Common myeloid progenitor, CD34-positive (primary cell): ENCODE data around the gene MT3.

Source experiments
- CTCF ChIA-PET: fragments of 350-600 bp; sonication (Branson Sonifier 250); formaldehyde crosslinking; loops from one replicate; lab custom pipeline; 2021; ENCODE audit warnings: antibody characterized with exemption; lab: Charles Lee
- POLR2A ChIA-PET: fragments of 350-600 bp; sonication (Branson Sonifier 250); formaldehyde crosslinking; loops from one replicate; lab custom pipeline; 2021; ENCODE audit warnings: antibody characterized with exemption; lab: Charles Lee
- DNase-seq, 3 donors: peaks; one replicate each; pipeline versions ENCODE4 v3.0.0 to v3.0.0-alpha.2; 2013
- H3K27ac ChIP-seq, 2 experiments: 1 replicate in 1 of 2; 2 replicates in 1 of 2; pipeline ENCODE4 v1.7.0; 2013; ENCODE audit warnings: inconsistent platforms in 2 of 2, low read length in 2 of 2, mild to moderate bottlenecking in 2 of 2, low read depth in 1 of 2, moderate library complexity in 1 of 2; ENCODE audit not compliant: severe bottlenecking in 2 of 2, insufficient read depth in 1 of 2, poor library complexity in 1 of 2
- H3K27me3 ChIP-seq, 5 experiments: replicated peaks in 2 of 5; 1 replicate in 3 of 5; 2 replicates in 2 of 5; pipeline versions ENCODE4 v1.6.1 to v1.7.0; 2013; ENCODE audit warnings: low read length in 4 of 5, mild to moderate bottlenecking in 2 of 5, moderate library complexity in 2 of 5, inconsistent platforms in 1 of 5; ENCODE audit not compliant: insufficient read depth in 5 of 5, control insufficient read depth in 4 of 5
- H3K36me3 ChIP-seq, 4 experiments: 1 replicate in 2 of 4; 2 replicates in 2 of 4; pipeline versions ENCODE4 v1.6.1 to v1.7.0; 2013; ENCODE audit warnings: low read length in 3 of 4, control low read depth in 1 of 4, mild to moderate bottlenecking in 1 of 4; ENCODE audit not compliant: control insufficient read depth in 4 of 4, insufficient read depth in 4 of 4
- H3K4me1 ChIP-seq, 4 experiments: 1 replicate in 3 of 4; 2 replicates in 1 of 4; pipeline versions ENCODE4 v1.6.1 to v1.7.1; 2013; ENCODE audit warnings: low read length in 3 of 4, mild to moderate bottlenecking in 3 of 4, control low read depth in 1 of 4, inconsistent platforms in 1 of 4, moderate library complexity in 1 of 4; ENCODE audit not compliant: control insufficient read depth in 4 of 4, insufficient read depth in 4 of 4; ENCODE audit errors: control extremely low read depth in 1 of 4
- H3K4me3 ChIP-seq, 7 experiments: 1 replicate in 4 of 7; 2 replicates in 3 of 7; pipeline versions ENCODE4 v1.5.1 to v1.7.0; 2013; ENCODE audit warnings: mild to moderate bottlenecking in 7 of 7, low read length in 6 of 7, moderate library complexity in 6 of 7, inconsistent platforms in 2 of 7, low read depth in 2 of 7, control low read depth in 1 of 7; ENCODE audit not compliant: insufficient read depth in 4 of 7, control insufficient read depth in 1 of 7; ENCODE audit errors: extremely low read depth in 1 of 7
- H3K9me3 ChIP-seq, 5 experiments: 1 replicate in 4 of 5; 2 replicates in 1 of 5; pipeline versions ENCODE4 v1.6.1 to v1.7.1; 2013; ENCODE audit warnings: low read length in 4 of 5, mild to moderate bottlenecking in 2 of 5, inconsistent platforms in 1 of 5, low read depth in 1 of 5, moderate library complexity in 1 of 5; ENCODE audit not compliant: control insufficient read depth in 4 of 5, insufficient read depth in 2 of 5; ENCODE audit errors: control extremely low read depth in 1 of 5
- WGBS: methylation state at CpG from one replicate; pipeline ENCODE4 v1.1.5; 2013; ENCODE audit not compliant: insufficient coverage; 5-methylcytosine and 5-hydroxymethylcytosine counted together

The MT3 gene

DNA sequence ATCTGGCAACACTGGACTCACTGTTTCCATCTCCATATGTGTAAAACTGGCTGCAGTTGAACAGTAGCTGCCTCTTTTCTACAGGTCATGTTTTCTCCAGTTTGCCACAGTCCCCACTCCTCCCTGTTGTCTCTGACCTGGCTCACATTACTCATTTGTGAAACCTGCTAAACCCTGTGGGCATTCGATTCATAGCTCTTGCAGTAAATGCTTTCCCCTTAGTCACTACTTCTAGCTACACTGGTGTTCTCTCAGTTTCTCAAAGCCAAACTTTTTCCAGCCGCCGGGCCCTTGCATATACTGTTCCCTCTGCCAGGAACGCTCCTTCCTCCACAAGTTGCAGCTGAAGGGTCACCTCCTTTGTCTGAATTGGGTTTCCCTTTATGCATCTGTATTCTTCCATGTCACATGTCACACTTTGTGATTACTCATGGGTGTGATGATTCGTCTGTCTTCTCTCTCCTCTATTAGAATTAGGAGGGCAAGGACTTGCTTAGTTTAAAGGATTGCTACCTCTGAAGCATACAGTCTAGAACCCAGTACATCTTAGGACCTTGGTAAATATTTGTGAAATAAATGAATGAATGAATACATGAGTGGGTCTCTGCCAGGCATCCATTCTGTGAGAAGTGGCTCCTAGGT, 39.5 kb upstream of the MT3 start:
- WGBS, result 100% methylated on average over 3 of the region's 5 CpGs
- ChIA-PET CTCF (no interaction called here), POLR2A (no interaction called here)

DNA sequence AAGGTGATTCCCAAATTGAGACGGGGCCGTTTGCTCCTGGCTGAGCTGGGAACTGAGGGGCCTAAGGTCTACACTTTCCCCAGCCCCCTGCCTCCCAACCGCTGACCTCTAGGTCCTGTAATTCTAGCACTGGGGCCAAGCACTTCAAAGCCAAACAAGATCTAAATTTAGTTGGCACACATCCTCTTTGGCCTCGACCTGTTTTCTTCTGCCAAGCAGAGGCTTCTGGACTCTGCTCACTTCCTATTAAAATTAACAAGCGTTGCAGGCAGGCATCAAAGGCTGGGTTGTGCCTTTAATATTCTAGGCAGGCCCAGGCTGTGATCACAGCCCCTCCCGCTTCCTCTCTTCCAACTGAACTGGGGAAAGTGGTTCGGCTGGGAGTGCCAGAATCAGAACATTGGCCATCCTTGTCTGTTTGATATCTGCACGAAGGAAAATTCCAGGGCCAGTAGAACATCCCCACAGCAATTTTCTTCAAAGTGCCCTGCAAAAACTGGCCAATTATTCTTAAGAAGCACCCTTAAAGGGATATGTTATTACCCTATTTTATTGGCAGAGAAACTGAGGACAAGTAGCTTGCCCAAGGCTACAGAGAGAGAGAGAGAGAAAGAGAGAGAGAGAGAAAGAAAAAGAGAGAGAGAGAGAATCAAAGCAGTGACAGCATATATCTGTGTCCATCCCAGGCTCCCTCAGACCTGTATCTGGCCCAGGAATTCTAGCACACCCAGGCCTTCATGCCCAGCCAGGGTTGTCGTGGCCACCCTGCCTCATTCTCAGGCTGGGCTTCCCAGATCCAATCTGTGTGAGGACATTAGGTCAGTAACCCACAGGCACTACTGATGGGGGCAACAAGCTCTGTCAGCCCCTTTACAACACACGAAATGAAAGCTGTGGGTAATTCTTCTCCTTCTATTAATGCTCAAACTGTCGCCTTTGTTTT, 37.3 kb upstream of the MT3 start:
- Histone ChIP-seq H3K27ac (no peak overlapping the region), H3K27me3 (peaks cover 0 to 9% (median 0%) of the 10 kb centered on the region in 5 experiments), H3K9me3 (no peaks in the 10 kb centered on the region), H3K36me3 (no peaks in the 10 kb centered on the region), H3K4me1 (peaks cover 0 to 18% (median 9%) of the 10 kb centered on the region in 4 experiments), H3K4me3 (no peak overlapping the region)
- ChIA-PET CTCF (interaction anchor here (1.3 kb wide), 1 partner anchor 45 kb away, joined by 3 read pairs; no protein-coding TSS in a partner anchor), POLR2A (no interaction called here)
- peak in 2 of 3 donors; percentile 5 to 7 for DNase-seq
- WGBS, result 42% methylated on average over 8 of the region's 11 CpGs

More for the DNA sequence above, 39.5 kb upstream of the MT3 start:
- Histone ChIP-seq H3K27ac (no peak overlapping the region), H3K27me3 (peaks cover 0 to 2% (median 0%) of the 10 kb centered on the region in 5 experiments), H3K4me3 (no peak overlapping the region), H3K36me3 (no peaks in the 10 kb centered on the region), H3K4me1 (peaks cover 0 to 18% (median 9%) of the 10 kb centered on the region in 4 experiments), H3K9me3 (no peaks in the 10 kb centered on the region)
- DNase-seq, result peak in 1 of 3 donors; percentile 10

DNA sequence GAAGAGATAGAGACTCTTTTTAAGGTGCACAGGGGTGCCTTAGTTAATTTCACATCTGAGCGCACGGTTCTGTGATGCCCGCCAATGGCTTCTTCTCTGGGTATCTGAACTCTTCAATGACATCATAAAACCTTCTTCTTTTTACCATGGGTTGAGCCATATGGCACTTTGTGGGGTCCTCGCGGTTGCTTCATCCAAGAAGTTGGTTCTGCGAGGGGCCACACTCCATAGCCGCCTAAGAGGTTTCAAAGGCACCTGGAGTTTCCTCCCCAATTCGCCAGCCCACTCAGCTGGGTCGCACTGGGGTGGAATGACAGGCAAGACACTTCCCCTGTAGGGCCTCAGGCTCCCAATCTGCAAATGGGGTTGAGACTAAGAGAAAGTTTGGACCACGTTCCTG, 34.9 kb upstream of the MT3 start:
- 96% methylated on average over 6 of the region's 10 CpGs for WGBS
- Histone ChIP-seq H3K4me1 (peaks cover 0 to 5% (median 2%) of the 10 kb centered on the region in 4 experiments), H3K9me3 (no peaks in the 10 kb centered on the region), H3K27ac (no peak overlapping the region), H3K4me3 (no peak overlapping the region), H3K27me3 (peaks cover 0 to 9% (median 0%) of the 10 kb centered on the region in 5 experiments), H3K36me3 (no peaks in the 10 kb centered on the region)
- ChIA-PET POLR2A (no interaction called here), CTCF (no interaction called here)
- DNase-seq, result no peak

DNA sequence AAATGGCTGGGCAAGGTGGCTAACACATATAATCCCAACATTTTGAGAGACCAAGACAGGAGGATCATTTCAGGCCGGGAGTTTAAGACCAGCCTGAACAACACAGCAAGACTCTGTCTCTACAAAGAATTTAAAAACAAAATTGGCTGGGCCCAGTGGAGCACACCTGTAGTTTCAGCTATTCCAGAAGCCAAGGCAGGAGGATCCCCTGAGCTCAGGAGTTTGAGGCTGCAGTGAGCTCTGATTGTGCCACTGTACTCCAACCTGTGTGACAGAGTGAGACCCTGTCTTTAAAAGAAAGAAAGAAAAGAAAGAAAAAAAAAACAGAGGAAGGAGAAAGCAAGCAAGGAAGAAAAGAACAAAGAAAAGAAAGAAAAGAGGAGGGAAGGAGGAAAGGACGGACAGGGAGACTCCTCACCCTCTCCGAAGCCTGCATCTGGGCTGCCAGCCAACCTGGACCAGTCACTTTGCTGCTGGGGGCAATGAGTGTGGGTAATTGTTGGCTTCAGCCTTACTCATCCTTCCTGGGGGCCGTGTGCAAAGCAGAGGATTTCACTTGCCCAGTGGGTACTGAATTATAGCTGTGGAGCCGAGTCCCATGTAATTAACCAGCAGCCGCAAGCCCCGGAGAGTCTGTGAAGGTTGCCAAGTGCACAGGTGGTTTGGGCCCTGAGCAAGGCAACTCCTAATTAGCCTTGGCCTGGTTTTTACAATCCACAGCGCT, 31.1 kb upstream of the MT3 start:
- H3K36me3 ChIP-seq, result no peaks in the 10 kb centered on the region
- POLR2A ChIA-PET, result no interaction called here
- peaks cover 0 to 11% (median 0%) of the 10 kb centered on the region in 5 experiments for H3K27me3 ChIP-seq
- no peak overlapping the region for H3K4me3 ChIP-seq
- no peak for DNase-seq
- no peak overlapping the region for H3K27ac ChIP-seq
- no peaks in the 10 kb centered on the region for H3K4me1 ChIP-seq
- WGBS, result 89% methylated on average over 7 of the region's 8 CpGs
- H3K9me3 ChIP-seq, result no peaks in the 10 kb centered on the region
- CTCF ChIA-PET, result no interaction called here

DNA sequence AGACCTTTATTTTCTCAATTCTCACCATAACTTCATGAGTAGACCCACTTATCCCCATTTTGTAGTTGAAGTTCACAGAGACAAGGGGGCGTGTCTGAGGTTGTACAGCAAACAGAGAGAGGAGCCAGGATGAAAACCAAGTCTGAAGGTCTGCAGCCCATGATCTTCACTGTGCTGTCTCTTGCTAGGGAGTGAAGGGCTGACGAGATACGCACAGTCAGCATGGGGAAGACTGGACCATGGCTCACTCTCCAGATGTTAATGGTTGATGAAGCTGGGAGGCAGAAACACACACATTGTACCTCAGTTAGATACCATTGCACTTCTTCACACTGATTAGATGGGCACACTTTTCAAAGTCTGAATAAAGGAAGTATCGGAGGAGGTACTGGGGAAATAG, 30.2 kb upstream of the MT3 start:
- POLR2A ChIA-PET, result no interaction called here
- Histone ChIP-seq H3K27me3 (peaks cover 0 to 8% (median 0%) of the 10 kb centered on the region in 5 experiments), H3K4me3 (no peak overlapping the region), H3K4me1 (no peaks in the 10 kb centered on the region), H3K36me3 (no peaks in the 10 kb centered on the region), H3K9me3 (no peaks in the 10 kb centered on the region), H3K27ac (no peak overlapping the region)
- DNase-seq, result no peak
- CTCF ChIA-PET, result no interaction called here
- 100% methylated on average over 2 of the region's 4 CpGs for WGBS

DNA sequence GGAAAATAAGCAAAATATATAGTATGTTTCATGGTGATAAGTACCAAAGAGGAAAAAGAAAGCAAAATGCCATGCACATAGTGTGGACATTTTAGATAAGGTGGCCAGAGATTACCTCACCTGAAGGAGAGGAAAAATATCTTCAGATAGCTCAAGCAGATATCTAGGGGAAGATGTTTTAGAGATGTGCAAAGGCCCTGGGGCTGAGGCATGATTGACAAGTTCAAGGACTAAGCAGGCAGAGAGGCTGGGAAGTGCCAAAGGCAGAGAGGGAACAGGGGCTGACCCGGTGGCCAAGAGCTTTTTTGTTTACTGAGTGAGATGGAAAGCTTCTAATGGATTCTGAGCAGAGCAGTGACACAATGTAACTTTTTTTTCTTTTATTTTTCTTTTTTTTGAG, 28.9 kb upstream of the MT3 start:
- Histone ChIP-seq H3K27ac (no peak overlapping the region), H3K9me3 (no peaks in the 10 kb centered on the region), H3K4me1 (no peaks in the 10 kb centered on the region), H3K36me3 (no peaks in the 10 kb centered on the region), H3K4me3 (no peak overlapping the region), H3K27me3 (peaks cover 0 to 10% (median 0%) of the 10 kb centered on the region in 5 experiments)
- ChIA-PET CTCF (interaction anchor here (0.7 to 1.5 kb wide), 3 partner anchors 15 to 32 kb away, joined by 3 to 5 read pairs (median 3); no protein-coding TSS in a partner anchor), POLR2A (no interaction called here)
- DNase-seq, result no peak
- 100% methylated on average over 1 of the region's 1 CpG for WGBS
